Fibroblast of lung (primary cell): Measurements from ENCODE around the gene SLMAP. TPM values are rescaled to one million over a fixed set of nuclear protein-coding genes. Genes with fewer than 3 reads are reported as not detected.

Experiments
- DNase-seq, 2 donors: peaks; one replicate each; pipeline versions ENCODE4 v3.0.0 to v3.0.0-alpha.2; 2010; ENCODE audit warnings: low read depth in 2 of 2
- H2AFZ ChIP-seq: 2 replicates; pipeline ENCODE4 v1.5.1; 2012; ENCODE audit warnings: low read length, control low read depth, inconsistent platforms
- H3K27ac ChIP-seq: 2 replicates; pipeline ENCODE4 v1.5.1; 2011; ENCODE audit warnings: low read length, control low read depth; ENCODE audit not compliant: insufficient read depth
- H3K27me3 ChIP-seq: 2 replicates; pipeline ENCODE4 v1.5.1; 2011; ENCODE audit warnings: mild to moderate bottlenecking, low read length; ENCODE audit not compliant: control insufficient read depth, insufficient read depth
- H3K36me3 ChIP-seq: 2 replicates; pipeline ENCODE4 v1.5.1; 2011; ENCODE audit warnings: low read length; ENCODE audit not compliant: control insufficient read depth, insufficient read depth
- H3K4me1 ChIP-seq: 2 replicates; pipeline ENCODE4 v1.5.1; 2011; ENCODE audit warnings: low read length; ENCODE audit not compliant: control insufficient read depth, insufficient read depth; ENCODE audit errors: extremely low read depth
- H3K4me2 ChIP-seq: 2 replicates; pipeline ENCODE4 v1.5.1; 2011; ENCODE audit warnings: low read length, control low read depth; ENCODE audit not compliant: insufficient read depth; ENCODE audit errors: extremely low read depth
- H3K4me3 ChIP-seq, 4 experiments: fragments of 200-600 bp in 1 of 4; sonication (generic) in 1 of 4; replicated peaks in 1 of 4; 2 replicates each; pipeline ENCODE4 v1.5.1; 2011 to 2016; ENCODE audit warnings: low read length in 4 of 4, low read depth in 3 of 4, mild to moderate bottlenecking in 3 of 4, control low read depth in 2 of 4, inconsistent platforms in 1 of 4, mixed read lengths in 1 of 4; ENCODE audit not compliant: insufficient read depth in 1 of 4; ENCODE audit errors: control extremely low read depth in 1 of 4
- H3K79me2 ChIP-seq: 2 replicates; pipeline ENCODE4 v1.5.1; 2012; ENCODE audit warnings: mild to moderate bottlenecking, low read length, inconsistent platforms; ENCODE audit not compliant: control insufficient read depth, insufficient read depth
- H3K9ac ChIP-seq: 2 replicates; pipeline ENCODE4 v1.5.1; 2011; ENCODE audit warnings: mild to moderate bottlenecking, low read length, control low read depth; ENCODE audit not compliant: insufficient read depth
- H3K9me3 ChIP-seq: 2 replicates; pipeline ENCODE4 v1.5.1; 2012; ENCODE audit warnings: low read depth, low read length; ENCODE audit not compliant: control insufficient read depth, insufficient read depth
- H4K20me1 ChIP-seq: 2 replicates; pipeline ENCODE4 v1.5.1; 2011; ENCODE audit warnings: low read length; ENCODE audit not compliant: control insufficient read depth, insufficient read depth; ENCODE audit errors: extremely low read depth
- EZH2 ChIP-seq: IDR thresholded peaks from 2 replicates; pipeline ENCODE4 v1.5.1; 2012; ENCODE audit warnings: low read length, control low read depth, mild to moderate bottlenecking; ENCODE audit errors: missing control alignments
- polyA plus RNA-seq, 2 donors: library from polyadenylated mRNA; depleted of rRNA in 1 of 2; stranded (reverse) in 1 of 2; unstranded in 1 of 2; fragments of >200 nt; gene quantifications; 2 replicates each; pipeline ENCODE4 v1.2.1, GENCODE V29; 2011 to 2012; ENCODE audit warnings: missing spikeins in 1 of 2
- total RNA-seq: library from RNA; depleted of rRNA; stranded (reverse); fragments of >200 nt; gene quantifications from 2 replicates; pipeline ENCODE4 v1.2.1, GENCODE V29; 2014
- TF ChIP-seq, protein P1 (sequence below), 2 donors: IDR thresholded peaks in 1 of 2; conservative IDR thresholded peaks in 1 of 2; 1 replicate in 1 of 2; 2 replicates in 1 of 2; pipeline ENCODE4 v1.5.1; 2011 to 2012; ENCODE audit warnings: low read length in 2 of 2, control low read depth in 1 of 2, inconsistent platforms in 1 of 2, low read depth in 1 of 2, mild to moderate bottlenecking in 1 of 2

Gene SLMAP
- total and polyA plus RNA-seq, 2 donors (not counting 1 experiment from before 2014, with no cell fraction given), result 35.3 to 55.5 TPM

- no peak overlapping the region for H3K4me3 ChIP-seq
- H3K27me3 ChIP-seq, result no peaks in the 10 kb centered on the region
- H3K9ac ChIP-seq, result no peak overlapping the region
- no peaks in the 10 kb centered on the region for H3K79me2 ChIP-seq
- TF ChIP-seq, protein P1, sequence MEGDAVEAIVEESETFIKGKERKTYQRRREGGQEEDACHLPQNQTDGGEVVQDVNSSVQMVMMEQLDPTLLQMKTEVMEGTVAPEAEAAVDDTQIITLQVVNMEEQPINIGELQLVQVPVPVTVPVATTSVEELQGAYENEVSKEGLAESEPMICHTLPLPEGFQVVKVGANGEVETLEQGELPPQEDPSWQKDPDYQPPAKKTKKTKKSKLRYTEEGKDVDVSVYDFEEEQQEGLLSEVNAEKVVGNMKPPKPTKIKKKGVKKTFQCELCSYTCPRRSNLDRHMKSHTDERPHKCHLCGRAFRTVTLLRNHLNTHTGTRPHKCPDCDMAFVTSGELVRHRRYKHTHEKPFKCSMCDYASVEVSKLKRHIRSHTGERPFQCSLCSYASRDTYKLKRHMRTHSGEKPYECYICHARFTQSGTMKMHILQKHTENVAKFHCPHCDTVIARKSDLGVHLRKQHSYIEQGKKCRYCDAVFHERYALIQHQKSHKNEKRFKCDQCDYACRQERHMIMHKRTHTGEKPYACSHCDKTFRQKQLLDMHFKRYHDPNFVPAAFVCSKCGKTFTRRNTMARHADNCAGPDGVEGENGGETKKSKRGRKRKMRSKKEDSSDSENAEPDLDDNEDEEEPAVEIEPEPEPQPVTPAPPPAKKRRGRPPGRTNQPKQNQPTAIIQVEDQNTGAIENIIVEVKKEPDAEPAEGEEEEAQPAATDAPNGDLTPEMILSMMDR (conservative IDR thresholded peaks at IDR 0.05 in 1 of 2, IDR thresholded peaks at IDR 0.05 in 1 of 2; ENCODE audit: low read depth in 1 of 2, low read length in 2 of 2), result peak; percentile 46 to 50
- no peak for TF ChIP-seq EZH2
- no peaks in the 10 kb centered on the region for H4K20me1 ChIP-seq
- no peak overlapping the region for H3K4me2 ChIP-seq
- no peak overlapping the region for H2AFZ ChIP-seq
- no peak overlapping the region for H3K27ac ChIP-seq
- peaks cover 5% of the 10 kb centered on the region for H3K4me1 ChIP-seq
- DNase-seq, result peak; percentile 41 to 62
- no peaks in the 10 kb centered on the region for H3K36me3 ChIP-seq
- H3K9me3 ChIP-seq, result no peaks in the 10 kb centered on the region
Observed at GRCh38 chr3:57961828-57962447, 205.8 kb downstream of the SLMAP start.

- H3K9me3 ChIP-seq, result no peaks in the 10 kb centered on the region
- DNase-seq, result no peak
- no peaks in the 10 kb centered on the region for H3K36me3 ChIP-seq
- no peak overlapping the region for H2AFZ ChIP-seq
- no peaks in the 10 kb centered on the region for H3K27me3 ChIP-seq
- no peaks in the 10 kb centered on the region for H3K79me2 ChIP-seq
- no peaks in the 10 kb centered on the region for H4K20me1 ChIP-seq
- peaks cover 5% of the 10 kb centered on the region for H3K4me1 ChIP-seq
- no peak overlapping the region for H3K4me3 ChIP-seq
- H3K27ac ChIP-seq, result no peak overlapping the region
- H3K4me2 ChIP-seq, result no peak overlapping the region
- no peak overlapping the region for H3K9ac ChIP-seq
- TF ChIP-seq, protein P1 (conservative IDR thresholded peaks at IDR 0.05 in 1 of 2, IDR thresholded peaks at IDR 0.05 in 1 of 2; ENCODE audit: low read depth in 1 of 2, low read length in 2 of 2), result no peak
- TF ChIP-seq EZH2, result no peak
Observed at GRCh38 chr3:57962448-57962834, 206.3 kb downstream of the SLMAP start.

- Histone ChIP-seq H3K79me2 (no peaks in the 10 kb centered on the region), H3K36me3 (no peaks in the 10 kb centered on the region), H3K9ac (no peak overlapping the region), H4K20me1 (no peaks in the 10 kb centered on the region), H3K4me2 (no peak overlapping the region), H3K4me1 (peaks cover 5% of the 10 kb centered on the region), H3K9me3 (no peaks in the 10 kb centered on the region), H3K4me3 (no peak overlapping the region), H3K27me3 (no peaks in the 10 kb centered on the region), H2AFZ (no peak overlapping the region), H3K27ac (no peak overlapping the region)
- TF ChIP-seq, protein P1 (conservative IDR thresholded peaks at IDR 0.05 in 1 of 2, IDR thresholded peaks at IDR 0.05 in 1 of 2; ENCODE audit: low read depth in 1 of 2, low read length in 2 of 2), result no peak
- TF ChIP-seq EZH2, result no peak
- no peak for DNase-seq
Observed at GRCh38 chr3:57963811-57964346, 207.8 kb downstream of the SLMAP start.
